HG02981 (cell line): ENCODE measurements around the gene CHST9.

ENCODE experiments used
- ATAC-seq: cut with Tn5 transposase; IDR thresholded peaks from one replicate; pipeline ENCODE4 v1.9.1; 2021; ENCODE audit warnings: mild to moderate bottlenecking, moderate library complexity; ENCODE audit not compliant: unreplicated experiment

The CHST9 gene

DNA sequence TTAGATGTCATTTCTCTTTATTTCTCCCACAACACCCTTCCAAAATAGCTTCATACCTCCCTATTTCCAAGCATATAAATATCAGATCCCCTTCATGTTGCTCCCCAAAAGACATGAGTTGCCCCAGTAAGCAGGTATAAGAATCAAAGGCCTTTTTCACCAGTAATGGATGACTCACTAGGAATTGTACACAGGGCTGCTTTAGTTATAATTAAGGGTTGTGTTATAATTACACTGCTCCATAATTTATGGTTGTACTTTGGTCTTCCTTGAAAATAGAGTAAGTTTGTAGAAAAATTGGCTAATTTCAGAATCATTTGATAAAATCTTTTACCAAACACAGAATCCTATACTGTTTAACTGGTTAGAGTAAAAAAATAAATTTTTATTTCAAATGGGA is 310.8 kb downstream of the CHST9 start:
- ATAC-seq: no peak

DNA sequence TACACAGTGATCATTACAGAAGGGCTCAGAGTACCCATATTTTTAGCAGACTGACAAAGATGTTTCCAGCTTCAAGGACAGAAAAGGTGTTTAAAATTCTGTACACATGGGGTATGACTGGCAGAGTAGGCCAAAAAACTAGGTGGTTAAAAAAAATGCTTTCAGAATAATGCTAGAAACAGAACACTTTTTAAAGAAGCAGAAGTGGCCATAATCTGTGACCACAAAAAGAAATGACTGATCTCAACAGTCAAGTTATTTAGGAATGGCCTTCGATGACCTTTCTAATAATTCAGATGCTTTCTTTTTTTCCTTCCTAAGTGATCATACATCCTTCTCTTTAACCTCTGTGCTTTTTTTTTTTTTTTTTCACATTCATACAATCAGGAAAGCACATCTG is 315.5 kb downstream of the CHST9 start:
- no peak for ATAC-seq

DNA sequence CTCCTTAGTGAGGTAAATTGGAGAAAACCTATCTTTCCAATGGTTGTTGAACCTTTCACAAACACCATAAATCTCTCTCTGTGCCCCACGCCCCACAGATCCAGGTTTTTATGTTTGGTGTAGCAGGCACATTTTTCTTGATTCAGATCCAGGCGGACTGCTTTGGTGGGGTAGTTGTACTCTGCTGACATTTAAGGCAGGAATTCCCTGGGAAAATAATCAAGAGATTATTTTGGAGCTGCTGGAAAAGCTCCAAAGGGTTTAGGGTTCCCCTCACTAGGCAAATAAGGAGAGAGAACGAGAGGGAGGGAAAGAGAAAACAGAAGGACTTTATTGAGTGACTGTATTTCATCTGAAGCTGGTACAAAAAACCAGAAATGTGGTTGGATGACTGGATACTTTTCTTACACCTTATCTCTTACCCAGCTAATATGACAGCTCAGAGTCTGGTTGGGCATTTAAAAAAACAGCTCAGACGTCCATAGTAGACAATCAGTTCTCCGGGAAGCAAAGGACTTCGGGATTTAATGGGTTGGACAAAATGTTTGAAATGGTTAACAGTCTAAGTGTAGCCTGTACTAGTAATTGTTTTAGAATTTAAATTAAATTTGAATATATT is 316.0 kb downstream of the CHST9 start:
- no peak for ATAC-seq

DNA sequence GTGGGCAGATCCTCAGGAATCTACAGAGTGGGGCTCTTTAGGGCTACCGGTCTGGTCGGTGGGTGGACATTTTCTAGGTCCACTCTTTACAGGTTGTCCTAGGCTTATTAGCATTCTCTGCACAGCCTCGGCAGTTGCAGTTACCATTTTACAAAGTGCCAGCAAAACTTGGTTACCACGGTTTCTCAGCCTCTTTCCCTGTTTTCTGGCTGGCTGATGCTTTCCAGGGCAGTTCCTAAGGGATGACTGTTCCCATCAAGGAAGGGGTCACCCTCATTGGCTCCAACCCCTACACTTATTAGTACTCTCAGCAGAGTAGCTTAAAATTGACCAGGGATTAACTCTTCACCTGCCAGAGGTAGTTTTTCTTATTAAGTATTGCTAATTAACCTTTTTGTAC is 317.6 kb downstream of the CHST9 start:
- no peak for ATAC-seq

DNA sequence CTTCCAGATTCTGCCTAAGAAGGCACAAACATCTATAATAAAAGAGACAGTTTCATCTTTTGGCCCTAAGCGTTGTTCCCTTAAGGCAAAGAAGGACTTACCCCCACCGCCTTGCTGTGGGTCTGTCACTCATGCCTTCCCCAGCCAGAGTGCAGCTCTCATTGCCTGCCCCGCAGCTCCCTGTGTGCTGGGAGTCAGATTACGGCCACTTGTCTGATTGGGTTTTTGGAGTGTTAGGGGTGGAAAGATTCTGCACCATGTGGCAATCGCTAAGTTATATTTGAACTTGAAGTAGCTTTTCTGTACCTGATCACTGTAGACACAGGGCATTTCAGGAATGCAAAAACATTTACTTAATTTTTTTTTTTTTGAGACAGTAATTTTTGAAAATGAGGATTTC is 319.6 kb downstream of the CHST9 start, which contains the start of gene AQP4:
Gene AQP4 (minus strand): TSS at position 151 of the 400 bp plus-strand sequence. CDS start 18 bp downstream, at position 133.
- ATAC-seq: no peak

DNA sequence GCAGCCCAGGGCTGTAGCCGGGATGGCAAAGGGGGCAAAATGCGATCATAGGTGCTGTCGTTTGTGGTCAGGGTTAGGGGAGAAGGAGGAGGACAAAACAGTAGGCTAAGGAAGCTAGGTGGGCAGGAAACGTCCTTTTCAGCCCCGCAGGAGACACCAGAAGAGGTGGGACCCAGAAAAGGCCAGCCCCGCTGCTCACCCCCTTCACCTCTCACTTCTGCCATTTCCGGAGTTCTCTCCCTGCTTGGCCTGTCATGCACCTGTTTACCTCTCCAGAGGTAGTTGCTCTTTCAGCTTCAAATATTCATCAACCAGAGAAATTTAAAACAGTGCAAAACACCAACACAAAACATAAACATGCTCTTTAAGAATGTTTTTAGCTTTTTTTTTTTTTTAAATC is 320.4 kb downstream of the CHST9 start:
- ATAC-seq: no peak

DNA sequence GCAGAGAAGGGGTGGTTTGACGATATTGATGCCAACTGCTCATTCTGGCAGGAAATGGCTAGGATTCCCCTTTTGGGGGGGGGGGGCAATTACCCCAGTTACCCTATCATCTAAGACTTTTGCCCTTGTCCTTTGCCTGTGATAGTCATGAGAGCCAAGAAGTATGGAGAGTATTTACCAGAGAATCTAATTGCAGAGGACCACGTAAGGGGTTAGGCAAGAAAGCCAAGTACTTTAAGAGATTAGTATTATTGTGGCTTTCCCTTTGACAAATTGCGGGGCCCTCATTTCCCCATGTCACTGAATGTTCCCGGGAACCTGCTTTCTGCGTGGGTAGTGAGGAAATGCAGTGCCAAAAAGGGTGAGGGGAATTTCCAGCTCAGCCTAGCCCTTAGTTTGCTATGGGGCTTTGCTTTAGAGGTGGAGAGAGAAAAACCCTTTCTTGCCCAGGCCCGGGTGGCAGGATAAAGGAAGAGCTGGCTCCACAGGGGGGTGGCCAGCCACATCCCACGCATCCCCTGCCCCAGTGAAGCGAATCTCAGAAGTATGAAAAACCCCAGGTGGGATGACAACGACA is 321.1 kb downstream of the CHST9 start:
- no peak for ATAC-seq

DNA sequence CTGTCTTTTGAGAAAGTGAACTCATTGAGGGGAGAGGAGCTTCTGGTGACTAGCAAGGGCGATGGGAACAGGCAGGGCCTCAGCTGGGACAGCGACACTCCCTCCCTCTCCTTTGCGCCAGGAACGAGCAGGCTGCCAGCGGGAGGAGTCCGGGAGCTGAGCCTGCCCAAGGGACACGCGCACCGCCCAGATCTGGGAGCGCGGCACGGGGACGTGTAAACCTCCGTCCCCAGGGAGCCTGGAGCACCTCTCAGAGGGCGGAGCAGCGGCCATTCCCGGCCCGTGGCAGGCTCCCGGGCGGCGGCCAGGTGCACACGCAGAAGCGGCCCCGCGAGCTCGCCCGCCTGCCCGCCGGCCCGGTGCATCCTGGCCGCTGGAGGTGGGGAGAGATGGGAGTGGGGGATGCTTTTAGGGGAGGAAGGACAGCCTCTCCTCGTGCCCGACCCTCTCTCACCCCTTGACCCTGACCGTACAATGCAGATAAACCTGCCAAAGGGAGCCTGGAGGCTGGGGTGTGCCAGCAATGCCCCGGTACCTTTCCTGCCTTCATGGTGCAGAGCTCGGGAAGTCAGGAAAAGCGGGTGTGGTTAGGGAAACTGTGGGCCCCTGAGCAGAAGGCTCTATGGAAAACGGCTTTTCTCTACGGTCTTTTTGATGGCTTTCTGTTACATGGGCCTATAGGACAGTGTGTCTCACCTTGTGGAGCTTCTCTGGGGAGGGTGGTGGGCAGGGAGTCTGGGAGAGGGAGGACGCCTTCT is 321.8 kb downstream of the CHST9 start:
- ATAC-seq: no peak

DNA sequence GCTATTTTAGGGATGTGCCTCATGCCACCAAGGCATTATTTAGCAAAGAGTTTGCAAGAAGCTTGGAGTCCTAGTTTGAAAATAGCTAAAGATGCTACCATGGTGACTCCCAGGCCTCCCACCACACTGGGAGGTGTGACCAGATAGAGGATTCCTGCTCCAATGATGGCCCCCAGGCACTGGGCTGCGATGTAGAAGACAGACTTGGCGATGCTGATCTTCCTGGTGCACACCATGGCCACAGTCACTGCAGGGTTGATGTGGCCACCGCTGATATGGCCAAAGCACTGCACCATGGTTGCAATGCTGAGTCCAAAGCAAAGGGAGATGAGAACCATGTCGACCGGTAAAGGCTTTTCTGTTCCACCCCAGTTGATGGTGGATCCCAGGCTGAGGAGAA is 323.0 kb downstream of the CHST9 start:
- ATAC-seq: no peak
